H1 (cell line): ENCODE data around the gene SLC24A3. TPM values are rescaled to one million over a fixed set of nuclear protein-coding genes. Genes with fewer than 3 reads are reported as not detected.

Experiments used
- CTBP2 ChIP-seq: IDR thresholded peaks from 2 replicates; pipeline ENCODE4 v1.7.0; 2011; ENCODE audit warnings: borderline replicate concordance, mild to moderate bottlenecking, moderate library complexity, mixed read lengths, low read length; ENCODE audit not compliant: insufficient read depth, insufficient read length
- POLR2AphosphoS5 ChIP-seq: IDR thresholded peaks from 2 replicates; pipeline ENCODE4 v1.6.1; 2011; ENCODE audit warnings: low read depth, low read length
- polyA plus RNA-seq, 7 experiments: library from polyadenylated mRNA; depleted of rRNA in 3 of 7; stranded (reverse) in 5 of 7; unstranded in 2 of 7; fragments of >200 nt in 5 of 7; fragments of 200-250 nt in 2 of 7; gene quantifications; 1 replicate in 5 of 7; 2 replicates in 1 of 7; 4 replicates in 1 of 7; pipeline versions ENCODE4 v1.2.1 to v1.2.3, GENCODE V29; 2011 to 2013; ENCODE audit warnings: missing spikeins in 2 of 7, mixed read lengths in 2 of 7
- total RNA-seq: library from RNA; stranded (reverse); fragmentation: NEBNext Ultra II Directional; extraction: Animal tissue kit (Norgen Biotek cat#: 25700); gene quantifications from 2 replicates; pipeline ENCODE4 v1.2.1, GENCODE V29; 2021
- TF ChIP-seq, protein P1 (sequence below): IDR thresholded peaks from 2 replicates; pipeline ENCODE4 v1.6.1; 2011; ENCODE audit warnings: low read length, improper control_type of control experiment

Gene SLC24A3
- total and polyA plus RNA-seq, 2 of the 8 experiments (the other 6 are each of a cell fraction or from before 2014, with no cell fraction given) = 4.5 to 6.3 TPM

- TF ChIP-seq POLR2AphosphoS5 (no peak), CTBP2 (no peak)
- TF ChIP-seq, protein P1, sequence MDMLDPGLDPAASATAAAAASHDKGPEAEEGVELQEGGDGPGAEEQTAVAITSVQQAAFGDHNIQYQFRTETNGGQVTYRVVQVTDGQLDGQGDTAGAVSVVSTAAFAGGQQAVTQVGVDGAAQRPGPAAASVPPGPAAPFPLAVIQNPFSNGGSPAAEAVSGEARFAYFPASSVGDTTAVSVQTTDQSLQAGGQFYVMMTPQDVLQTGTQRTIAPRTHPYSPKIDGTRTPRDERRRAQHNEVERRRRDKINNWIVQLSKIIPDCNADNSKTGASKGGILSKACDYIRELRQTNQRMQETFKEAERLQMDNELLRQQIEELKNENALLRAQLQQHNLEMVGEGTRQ = no peak
Observed at GRCh38 chr20:19767070-19767469, 554.6 kb downstream of the SLC24A3 start (continued).
